CD4-positive, alpha-beta T cell treated with Interleukin-17A for 4 hours (primary cell): Measurements from ENCODE around the gene ITGB1BP1.

ENCODE experiments used
- DNase-seq: peaks from one replicate; pipeline ENCODE4 v3.0.0-alpha.2; 2020; ENCODE audit warnings: mixed read lengths

Gene ITGB1BP1

GRCh38 chr2:9423100-9423921 lies at the start of gene ITGB1BP1, which contains the start of gene CPSF3:
Gene ITGB1BP1 (minus strand): TSS chr2:9423528. CDS start chr2:9418697, 4,831 bp downstream.
Gene CPSF3 (plus strand): TSS chr2:9423654. CDS start chr2:9423774, 120 bp downstream.
- peak; percentile 97 for DNase-seq

- no peak for DNase-seq
Observed at GRCh38 chr2:9472511-9472910, 49.2 kb upstream of the ITGB1BP1 start.

- DNase-seq: no peak
Observed at GRCh38 chr2:9471206-9471605, 47.9 kb upstream of the ITGB1BP1 start.

GRCh38 chr2:9467687-9468086 lies 44.4 kb upstream of the ITGB1BP1 start:
- DNase-seq: no peak

GRCh38 chr2:9466147-9466683 lies 42.9 kb upstream of the ITGB1BP1 start:
- no peak for DNase-seq

- no peak for DNase-seq
Observed at GRCh38 chr2:9465170-9465569, 41.8 kb upstream of the ITGB1BP1 start.

GRCh38 chr2:9463698-9464034 lies 40.3 kb upstream of the ITGB1BP1 start:
- no peak for DNase-seq

GRCh38 chr2:9462886-9463697 lies 39.8 kb upstream of the ITGB1BP1 start:
- no peak for DNase-seq

GRCh38 chr2:9462313-9462712 lies 39.0 kb upstream of the ITGB1BP1 start:
- DNase-seq: no peak

- no peak for DNase-seq
Observed at GRCh38 chr2:9461079-9461478, 37.8 kb upstream of the ITGB1BP1 start.

GRCh38 chr2:9460441-9461017 lies 37.2 kb upstream of the ITGB1BP1 start:
- no peak for DNase-seq

- DNase-seq: no peak
Observed at GRCh38 chr2:9451231-9451630, 27.9 kb upstream of the ITGB1BP1 start.

- DNase-seq: no peak
Observed at GRCh38 chr2:9445089-9445488, 21.8 kb upstream of the ITGB1BP1 start.

- no peak for DNase-seq
Observed at GRCh38 chr2:9443526-9443925, 20.2 kb upstream of the ITGB1BP1 start.

- no peak for DNase-seq
Observed at GRCh38 chr2:9441556-9441955, 18.2 kb upstream of the ITGB1BP1 start.

- DNase-seq: no peak
Observed at GRCh38 chr2:9440058-9440727, 16.9 kb upstream of the ITGB1BP1 start.

GRCh38 chr2:9439536-9439935 lies 16.2 kb upstream of the ITGB1BP1 start:
- no peak for DNase-seq

GRCh38 chr2:9434489-9434888 lies 11.2 kb upstream of the ITGB1BP1 start:
- no peak for DNase-seq

- DNase-seq: no peak
Observed at GRCh38 chr2:9430316-9431293, 7.3 kb upstream of the ITGB1BP1 start.

- no peak for DNase-seq
Observed at GRCh38 chr2:9428965-9429577, 5.7 kb upstream of the ITGB1BP1 start.
